CD4-positive, alpha-beta T cell treated with Interferon gamma for 1 hour (primary cell): Measurements from ENCODE around the gene PHAF1.
"Not testable (repeated sequence)": the region's sequence is repeated elsewhere in the genome, so short reads cannot be mapped to it uniquely, and the experiment has no call there.

Experiments
- DNase-seq: peaks from one replicate; pipeline ENCODE4 v3.0.0-alpha.2; 2020

Gene PHAF1

GRCh38 chr16:67105881-67106280, 3.9 kb upstream of the PHAF1 start:
- no peak for DNase-seq

- no peak for DNase-seq
Measured at GRCh38 chr16:67108489-67108888, 1.3 kb upstream of the PHAF1 start.

- DNase-seq, result no peak
Measured at GRCh38 chr16:67108931-67109406, 772 bp upstream of the PHAF1 start.

- DNase-seq, result no peak
Measured at GRCh38 chr16:67111951-67112444, 2.3 kb downstream of the PHAF1 start.

GRCh38 chr16:67112591-67113399, 3.1 kb downstream of the PHAF1 start:
- DNase-seq, result no peak

- DNase-seq, result no peak
Measured at GRCh38 chr16:67114793-67115192, 5.1 kb downstream of the PHAF1 start.

GRCh38 chr16:67115639-67116038, 5.9 kb downstream of the PHAF1 start:
- DNase-seq, result no peak

- no peak for DNase-seq
Measured at GRCh38 chr16:67116388-67117311, 6.9 kb downstream of the PHAF1 start.

GRCh38 chr16:67117716-67118115, 8.0 kb downstream of the PHAF1 start:
- DNase-seq, result no peak

GRCh38 chr16:67120025-67120424, 10.3 kb downstream of the PHAF1 start:
- no peak for DNase-seq

- DNase-seq, result not testable (repeated sequence)
Measured at GRCh38 chr16:67122799-67123198, 13.1 kb downstream of the PHAF1 start.

- DNase-seq, result no peak
Measured at GRCh38 chr16:67128417-67128816, 18.7 kb downstream of the PHAF1 start.

- DNase-seq, result no peak
Measured at GRCh38 chr16:67128887-67129286, 19.1 kb downstream of the PHAF1 start.

GRCh38 chr16:67129422-67129821, 19.7 kb downstream of the PHAF1 start:
- DNase-seq, result no peak

GRCh38 chr16:67137605-67138004, 27.9 kb downstream of the PHAF1 start:
- DNase-seq, result no peak

GRCh38 chr16:67141391-67141790, 31.6 kb downstream of the PHAF1 start:
- no peak for DNase-seq

GRCh38 chr16:67142342-67142741, 32.6 kb downstream of the PHAF1 start:
- DNase-seq, result no peak

GRCh38 chr16:67144943-67145342, 35.2 kb downstream of the PHAF1 start:
- DNase-seq, result no peak

GRCh38 chr16:67145746-67146145, 36.0 kb downstream of the PHAF1 start:
- no peak for DNase-seq

- no peak for DNase-seq
Measured at GRCh38 chr16:67146523-67147357, 37.0 kb downstream of the PHAF1 start.

GRCh38 chr16:67147437-67148140, 37.8 kb downstream of the PHAF1 start:
- no peak for DNase-seq

- DNase-seq, result no peak
Measured at GRCh38 chr16:67148221-67148620, 38.5 kb downstream of the PHAF1 start.
